HepG2 (cell line): ENCODE data around the gene RXRG. TPM values are rescaled to one million over a fixed set of nuclear protein-coding genes. Genes with fewer than 3 reads are reported as not detected.

Experiments
- ESRRA ChIP-seq: sonication (generic); formaldehyde crosslinking; IDR thresholded peaks from 2 replicates; pipeline ENCODE4 v1.5.1; 2020; ENCODE audit warnings: mild to moderate bottlenecking, low read depth, missing genetic modification reagents
- GPN1 ChIP-seq: sonication (generic); formaldehyde crosslinking; IDR thresholded peaks from 2 replicates; pipeline ENCODE4 v1.5.1; 2020; ENCODE audit warnings: missing genetic modification reagents, borderline replicate concordance
- HHEX ChIP-seq: IDR thresholded peaks from 2 replicates; pipeline ENCODE4 v1.6.1; 2016; ENCODE audit warnings: control low read depth
- HIVEP1 ChIP-seq: sonication (generic); formaldehyde crosslinking; IDR thresholded peaks from 2 replicates; pipeline ENCODE4 v1.4.0; 2020; ENCODE audit warnings: mild to moderate bottlenecking, missing genetic modification reagents
- HMG20B ChIP-seq: conservative IDR thresholded peaks from 2 replicates; pipeline ENCODE4 v1.6.1; 2016; ENCODE audit warnings: missing genetic modification reagents, missing compliant biosample characterization
- HNRNPL ChIP-seq: fragments of 200-400 bp; formaldehyde crosslinking; IDR thresholded peaks from 2 replicates; pipeline ENCODE4 v1.6.1; 2017; ENCODE audit warnings: mild to moderate bottlenecking, low read depth, low read length
- KDM5B ChIP-seq: sonication (generic); formaldehyde crosslinking; IDR thresholded peaks from 2 replicates; pipeline ENCODE4 v1.4.0; 2020; ENCODE audit warnings: missing genetic modification reagents, mild to moderate bottlenecking, borderline replicate concordance
- KLF11 ChIP-seq: IDR thresholded peaks from 2 replicates; pipeline ENCODE4 v1.6.1; 2016; ENCODE audit warnings: missing compliant biosample characterization
- LCORL ChIP-seq, 2 experiments: fragments of 450-650 bp in 1 of 2; sonication (generic) in 1 of 2; formaldehyde crosslinking in 1 of 2; IDR thresholded peaks; 2 replicates each; pipeline versions ENCODE4 v1.5.0 to v1.6.1; 2017 to 2020; ENCODE audit warnings: antibody characterized with exemption in 1 of 2, missing genetic modification reagents in 1 of 2
- NAIF1 ChIP-seq: sonication (generic); formaldehyde crosslinking; IDR thresholded peaks from 2 replicates; pipeline ENCODE4 v1.5.0; 2020; ENCODE audit warnings: mild to moderate bottlenecking, missing genetic modification reagents, borderline replicate concordance
- NCOA2 ChIP-seq: sonication (generic); formaldehyde crosslinking; IDR thresholded peaks from 2 replicates; pipeline ENCODE4 v1.8.0; 2022; ENCODE audit warnings: inconsistent platforms
- NFE2L1 ChIP-seq: sonication (generic); formaldehyde crosslinking; IDR thresholded peaks from 2 replicates; pipeline ENCODE4 v1.4.0; 2020; ENCODE audit warnings: missing genetic modification reagents, mild to moderate bottlenecking, borderline replicate concordance
- NR1H2 ChIP-seq: sonication (generic); formaldehyde crosslinking; IDR thresholded peaks from 2 replicates; pipeline ENCODE4 v1.8.1; 2022; ENCODE audit warnings: low read depth, missing genetic modification reagents, borderline replicate concordance
- NR2F1 ChIP-seq, 2 experiments: fragments of 450-650 bp in 1 of 2; formaldehyde crosslinking in 1 of 2; IDR thresholded peaks; 2 replicates each; pipeline versions ENCODE4 v1.5.0 to v1.6.1; 2016 to 2020; ENCODE audit warnings: mild to moderate bottlenecking in 1 of 2, missing compliant biosample characterization in 1 of 2, missing genetic modification reagents in 1 of 2, moderate library complexity in 1 of 2
- SAFB2 ChIP-seq: sonication (generic); formaldehyde crosslinking; IDR thresholded peaks from 2 replicates; pipeline ENCODE4 v1.5.1; 2020; ENCODE audit warnings: missing genetic modification reagents, low read depth, mild to moderate bottlenecking, borderline replicate concordance
- SAP130 ChIP-seq: IDR thresholded peaks from 2 replicates; pipeline ENCODE4 v1.6.1; 2016; ENCODE audit warnings: low read depth
- SKI ChIP-seq: fragments of 450-650 bp; IDR thresholded peaks from one replicate; pipeline ENCODE4 v1.6.1; 2018; ENCODE audit warnings: mild to moderate bottlenecking; ENCODE audit not compliant: partially characterized antibody
- SOX5 ChIP-seq: IDR thresholded peaks from 2 replicates; pipeline ENCODE4 v1.6.1; 2016; ENCODE audit warnings: borderline replicate concordance
- TCF7 ChIP-seq: sonication (generic); IDR thresholded peaks from 2 replicates; pipeline ENCODE4 v1.6.1; 2016; ENCODE audit warnings: antibody characterized with exemption, low read depth
- ZNF317 ChIP-seq: sonication (generic); formaldehyde crosslinking; IDR thresholded peaks from 2 replicates; pipeline ENCODE4 v1.5.0; 2020; ENCODE audit warnings: mild to moderate bottlenecking, missing genetic modification reagents
- ZNF383 ChIP-seq: sonication (generic); formaldehyde crosslinking; IDR thresholded peaks from 2 replicates; pipeline ENCODE4 v1.4.0; 2020; ENCODE audit warnings: missing genetic modification reagents, mild to moderate bottlenecking, borderline replicate concordance
- ZNF446 ChIP-seq: sonication (generic); formaldehyde crosslinking; IDR thresholded peaks from 2 replicates; pipeline ENCODE4 v1.5.0; 2020; ENCODE audit warnings: mild to moderate bottlenecking, missing genetic modification reagents
- ZNF572 ChIP-seq: sonication (generic); formaldehyde crosslinking; IDR thresholded peaks from 2 replicates; pipeline ENCODE4 v1.5.1; 2020; ENCODE audit warnings: mild to moderate bottlenecking, missing genetic modification reagents
- ZNF672 ChIP-seq: sonication (generic); formaldehyde crosslinking; IDR thresholded peaks from 2 replicates; pipeline ENCODE4 v1.8.1; 2022; ENCODE audit warnings: missing genetic modification reagents
- polyA plus RNA-seq, 8 experiments: library from polyadenylated mRNA; depleted of rRNA in 3 of 8; stranded (reverse) in 7 of 8; unstranded in 1 of 8; fragments of >200 nt; fragmentation: Illumina TruSeq in 4 of 8; extraction: Trizol in 4 of 8; gene quantifications; 2 replicates each; pipeline versions ENCODE4 v1.2.1 to v1.2.3, GENCODE V29; 2011 to 2016; ENCODE audit warnings: low read depth in 4 of 8, missing spikeins in 1 of 8, mixed read lengths in 1 of 8; ENCODE audit not compliant: insufficient read depth in 1 of 8
- total RNA-seq, 5 experiments: library from RNA; depleted of rRNA; stranded (reverse); fragments of >200 nt; fragmentation: Illumina TruSeq; extraction: Trizol; gene quantifications; 2 replicates each; pipeline ENCODE4 v1.2.3, GENCODE V29; 2016; ENCODE audit warnings: low read depth in 1 of 5
- TF ChIP-seq, protein P1 (sequence below): sonication (generic); formaldehyde crosslinking; IDR thresholded peaks from 2 replicates; pipeline ENCODE4 v1.5.1; 2020; ENCODE audit warnings: missing genetic modification reagents, mild to moderate bottlenecking, borderline replicate concordance
- TF ChIP-seq, protein P2 (sequence below): sonication (generic); formaldehyde crosslinking; IDR thresholded peaks from 2 replicates; pipeline ENCODE4 v1.8.0; 2022; ENCODE audit warnings: missing genetic modification reagents, mild to moderate bottlenecking, borderline replicate concordance
- TF ChIP-seq, protein P3 (sequence below): sonication (generic); formaldehyde crosslinking; IDR thresholded peaks from 2 replicates; pipeline ENCODE4 v1.8.0; 2022; ENCODE audit warnings: missing genetic modification reagents, mild to moderate bottlenecking, inconsistent platforms, borderline replicate concordance
- TF ChIP-seq, protein P4 (sequence below): sonication (generic); formaldehyde crosslinking; IDR thresholded peaks from 2 replicates; pipeline ENCODE4 v1.4.0; 2020; ENCODE audit warnings: missing genetic modification reagents, borderline replicate concordance

RXRG gene
- total and polyA plus RNA-seq, 2 of the 13 experiments (the other 11 are each of a cell fraction or from before 2014, with no cell fraction given), result not detected

DNA sequence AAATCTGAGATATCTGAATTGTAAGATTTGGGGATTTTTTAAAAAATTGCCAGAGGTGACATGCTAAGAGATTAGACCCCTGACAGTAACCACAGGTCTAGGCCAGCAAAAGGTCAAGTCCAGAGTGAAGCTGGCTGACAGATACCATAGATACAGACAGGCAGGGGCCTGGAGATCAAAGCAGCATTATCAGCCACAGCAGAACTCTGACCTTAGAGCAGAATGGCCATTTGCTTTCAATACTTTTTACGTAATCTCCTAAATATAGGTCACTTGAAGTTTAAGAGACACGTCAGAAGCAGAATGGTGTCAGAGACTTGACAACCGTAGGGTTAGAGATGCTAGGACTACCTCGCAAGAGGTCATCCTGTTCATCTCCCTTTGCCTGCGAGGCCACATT lies 40.8 kb upstream of the RXRG start (continued):
- TF ChIP-seq HMG20B (CRISPR knock-in tag), result no peak
- no peak for TF ChIP-seq KDM5B (CRISPR knock-in tag)
- TF ChIP-seq ESRRA, result no peak
- peak; percentile 94 for TF ChIP-seq SKI
- no peak for TF ChIP-seq HHEX (CRISPR knock-in tag)
- TF ChIP-seq ZNF383 (CRISPR knock-in tag), result no peak
- peak; percentile 37; the same call in 1 of the 2 replicates for TF ChIP-seq SOX5 (CRISPR knock-in tag)
- TF ChIP-seq NCOA2 (CRISPR knock-in tag), result no peak
- peak; percentile 48 to 80; a peak in 3 of 4 replicates for TF ChIP-seq NR2F1 (CRISPR knock-in tag; IDR thresholded peaks at IDR 0.05)
- TF ChIP-seq TCF7, result peak; percentile 61
- TF ChIP-seq LCORL (IDR thresholded peaks at IDR 0.05), result no peak
- TF ChIP-seq LCORL (CRISPR knock-in tag; IDR thresholded peaks at IDR 0.05), result no peak
- no peak for TF ChIP-seq KLF11 (CRISPR knock-in tag)
- no peak for TF ChIP-seq NR1H2 (CRISPR knock-in tag)
- no peak for TF ChIP-seq ZNF672 (CRISPR knock-in tag)
- TF ChIP-seq HIVEP1 (CRISPR knock-in tag), result no peak
- TF ChIP-seq ZNF572 (CRISPR knock-in tag), result no peak
- no peak for TF ChIP-seq SAFB2
- no peak for TF ChIP-seq NFE2L1 (CRISPR knock-in tag)
- TF ChIP-seq ZNF446, result no peak
- TF ChIP-seq, protein P1, sequence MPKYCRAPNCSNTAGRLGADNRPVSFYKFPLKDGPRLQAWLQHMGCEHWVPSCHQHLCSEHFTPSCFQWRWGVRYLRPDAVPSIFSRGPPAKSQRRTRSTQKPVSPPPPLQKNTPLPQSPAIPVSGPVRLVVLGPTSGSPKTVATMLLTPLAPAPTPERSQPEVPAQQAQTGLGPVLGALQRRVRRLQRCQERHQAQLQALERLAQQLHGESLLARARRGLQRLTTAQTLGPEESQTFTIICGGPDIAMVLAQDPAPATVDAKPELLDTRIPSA, result no peak
- TF ChIP-seq, protein P2, sequence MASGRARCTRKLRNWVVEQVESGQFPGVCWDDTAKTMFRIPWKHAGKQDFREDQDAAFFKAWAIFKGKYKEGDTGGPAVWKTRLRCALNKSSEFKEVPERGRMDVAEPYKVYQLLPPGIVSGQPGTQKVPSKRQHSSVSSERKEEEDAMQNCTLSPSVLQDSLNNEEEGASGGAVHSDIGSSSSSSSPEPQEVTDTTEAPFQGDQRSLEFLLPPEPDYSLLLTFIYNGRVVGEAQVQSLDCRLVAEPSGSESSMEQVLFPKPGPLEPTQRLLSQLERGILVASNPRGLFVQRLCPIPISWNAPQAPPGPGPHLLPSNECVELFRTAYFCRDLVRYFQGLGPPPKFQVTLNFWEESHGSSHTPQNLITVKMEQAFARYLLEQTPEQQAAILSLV (CRISPR knock-in tag), result no peak
- TF ChIP-seq NAIF1 (CRISPR knock-in tag), result no peak
- no peak for TF ChIP-seq GPN1 (CRISPR knock-in tag)
- TF ChIP-seq, protein P3, sequence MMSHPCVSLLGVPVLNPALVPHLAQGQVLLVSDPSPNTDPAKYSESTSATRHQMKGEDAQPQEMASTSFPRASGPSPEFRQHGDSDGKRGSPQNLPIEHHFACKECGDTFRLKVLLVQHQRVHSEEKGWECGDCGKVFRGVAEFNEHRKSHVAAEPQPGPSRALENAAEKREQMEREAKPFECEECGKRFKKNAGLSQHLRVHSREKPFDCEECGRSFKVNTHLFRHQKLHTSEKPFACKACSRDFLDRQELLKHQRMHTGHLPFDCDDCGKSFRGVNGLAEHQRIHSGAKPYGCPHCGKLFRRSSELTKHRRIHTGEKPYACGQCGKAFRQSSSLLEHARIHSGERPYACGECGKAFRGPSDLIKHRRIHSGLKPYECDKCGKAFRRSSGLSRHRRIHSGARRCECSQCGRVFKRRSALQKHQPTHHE (CRISPR knock-in tag), result no peak
- no peak for TF ChIP-seq ZNF317 (CRISPR knock-in tag)
- no peak for TF ChIP-seq HNRNPL
- TF ChIP-seq, protein P4, sequence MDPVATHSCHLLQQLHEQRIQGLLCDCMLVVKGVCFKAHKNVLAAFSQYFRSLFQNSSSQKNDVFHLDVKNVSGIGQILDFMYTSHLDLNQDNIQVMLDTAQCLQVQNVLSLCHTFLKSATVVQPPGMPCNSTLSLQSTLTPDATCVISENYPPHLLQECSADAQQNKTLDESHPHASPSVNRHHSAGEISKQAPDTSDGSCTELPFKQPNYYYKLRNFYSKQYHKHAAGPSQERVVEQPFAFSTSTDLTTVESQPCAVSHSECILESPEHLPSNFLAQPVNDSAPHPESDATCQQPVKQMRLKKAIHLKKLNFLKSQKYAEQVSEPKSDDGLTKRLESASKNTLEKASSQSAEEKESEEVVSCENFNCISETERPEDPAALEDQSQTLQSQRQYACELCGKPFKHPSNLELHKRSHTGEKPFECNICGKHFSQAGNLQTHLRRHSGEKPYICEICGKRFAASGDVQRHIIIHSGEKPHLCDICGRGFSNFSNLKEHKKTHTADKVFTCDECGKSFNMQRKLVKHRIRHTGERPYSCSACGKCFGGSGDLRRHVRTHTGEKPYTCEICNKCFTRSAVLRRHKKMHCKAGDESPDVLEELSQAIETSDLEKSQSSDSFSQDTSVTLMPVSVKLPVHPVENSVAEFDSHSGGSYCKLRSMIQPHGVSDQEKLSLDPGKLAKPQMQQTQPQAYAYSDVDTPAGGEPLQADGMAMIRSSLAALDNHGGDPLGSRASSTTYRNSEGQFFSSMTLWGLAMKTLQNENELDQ (CRISPR knock-in tag), result no peak
- TF ChIP-seq SAP130, result no peak
